Esophagus muscularis mucosa (tissue), 4 donors: ENCODE data around the gene HTRA1.

Experiments
- EP300 ChIP-seq: sonication (generic); formaldehyde crosslinking; IDR thresholded peaks from one replicate; pipeline ENCODE4 v1.6.1; 2017; ENCODE audit warnings: antibody characterized with exemption
- POLR2A ChIP-seq: fragments of 450-650 bp; IDR thresholded peaks from one replicate; pipeline ENCODE4 v1.6.1; 2017; ENCODE audit warnings: antibody characterized with exemption, moderate library complexity, mild to moderate bottlenecking, low read depth
- POLR2AphosphoS5 ChIP-seq, 2 donors: sonication (generic); formaldehyde crosslinking; IDR thresholded peaks; one replicate each; pipeline ENCODE4 v1.6.1; 2017; ENCODE audit warnings: antibody characterized with exemption in 2 of 2
- TF ChIP-seq, protein P1 (sequence below), 3 experiments: fragments of 200-600 bp in 2 of 3; fragments of 450-650 bp in 1 of 3; sonication (generic) in 2 of 3; IDR thresholded peaks; one replicate each; pipeline ENCODE4 v1.5.1; 2017 to 2019; ENCODE audit warnings: antibody characterized with exemption in 3 of 3, mild to moderate bottlenecking in 2 of 3, moderate library complexity in 1 of 3

DNA sequence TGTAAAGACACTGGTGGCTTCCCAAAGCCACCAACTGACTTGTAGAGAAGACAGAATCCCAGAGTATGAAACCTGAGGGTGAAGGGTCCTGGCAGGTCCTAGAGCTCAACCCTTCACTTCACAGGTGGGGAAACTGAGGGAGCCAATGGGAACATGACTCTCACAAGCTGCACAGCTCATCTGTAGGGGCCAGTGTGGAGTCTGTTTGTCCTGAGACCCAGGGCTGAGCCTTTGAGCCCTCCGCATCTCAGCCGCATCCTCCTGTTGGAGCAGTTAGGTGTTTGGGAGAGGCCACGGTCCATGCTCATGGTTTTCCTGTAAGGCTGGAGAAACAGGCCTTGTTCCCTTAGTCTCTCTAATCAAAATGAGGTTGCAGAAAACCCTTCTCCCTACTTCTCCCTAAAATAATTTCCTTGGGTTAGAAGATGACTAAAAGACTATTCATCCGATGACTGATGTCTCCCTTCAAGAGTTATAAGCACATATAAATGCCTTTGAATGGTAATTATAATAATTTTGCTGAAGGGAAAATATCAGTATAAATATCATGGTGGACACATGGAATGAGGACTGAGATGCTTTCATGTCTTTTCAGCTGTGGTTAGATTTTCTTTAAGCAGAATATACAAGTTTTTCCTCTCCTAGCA is 10.3 kb downstream of the HTRA1 start:
- TF ChIP-seq, protein P1, sequence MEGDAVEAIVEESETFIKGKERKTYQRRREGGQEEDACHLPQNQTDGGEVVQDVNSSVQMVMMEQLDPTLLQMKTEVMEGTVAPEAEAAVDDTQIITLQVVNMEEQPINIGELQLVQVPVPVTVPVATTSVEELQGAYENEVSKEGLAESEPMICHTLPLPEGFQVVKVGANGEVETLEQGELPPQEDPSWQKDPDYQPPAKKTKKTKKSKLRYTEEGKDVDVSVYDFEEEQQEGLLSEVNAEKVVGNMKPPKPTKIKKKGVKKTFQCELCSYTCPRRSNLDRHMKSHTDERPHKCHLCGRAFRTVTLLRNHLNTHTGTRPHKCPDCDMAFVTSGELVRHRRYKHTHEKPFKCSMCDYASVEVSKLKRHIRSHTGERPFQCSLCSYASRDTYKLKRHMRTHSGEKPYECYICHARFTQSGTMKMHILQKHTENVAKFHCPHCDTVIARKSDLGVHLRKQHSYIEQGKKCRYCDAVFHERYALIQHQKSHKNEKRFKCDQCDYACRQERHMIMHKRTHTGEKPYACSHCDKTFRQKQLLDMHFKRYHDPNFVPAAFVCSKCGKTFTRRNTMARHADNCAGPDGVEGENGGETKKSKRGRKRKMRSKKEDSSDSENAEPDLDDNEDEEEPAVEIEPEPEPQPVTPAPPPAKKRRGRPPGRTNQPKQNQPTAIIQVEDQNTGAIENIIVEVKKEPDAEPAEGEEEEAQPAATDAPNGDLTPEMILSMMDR (IDR thresholded peaks at IDR 0.05), result no peak
- TF ChIP-seq POLR2A (no peak), POLR2AphosphoS5 (IDR thresholded peaks at IDR 0.05) (no peak), EP300 (no peak)
